HepG2 (cell line): ENCODE data around the gene PDE9A. TPM values are rescaled to one million over a fixed set of nuclear protein-coding genes. Genes with fewer than 3 reads are reported as not detected.

Experiments
- ELF1 ChIP-seq: sonication (generic); formaldehyde crosslinking; IDR thresholded peaks from 2 replicates; pipeline ENCODE4 v1.4.0; 2020; ENCODE audit warnings: missing genetic modification reagents
- ISX ChIP-seq: sonication (generic); formaldehyde crosslinking; conservative IDR thresholded peaks from 2 replicates; pipeline ENCODE4 v1.5.0; 2020; ENCODE audit warnings: missing genetic modification reagents
- MED1 ChIP-seq: sonication (generic); formaldehyde crosslinking; IDR thresholded peaks from 2 replicates; pipeline ENCODE4 v1.4.0; 2020; ENCODE audit warnings: missing genetic modification reagents
- NAIF1 ChIP-seq: sonication (generic); formaldehyde crosslinking; IDR thresholded peaks from 2 replicates; pipeline ENCODE4 v1.5.0; 2020; ENCODE audit warnings: mild to moderate bottlenecking, missing genetic modification reagents, borderline replicate concordance
- NCOA2 ChIP-seq: sonication (generic); formaldehyde crosslinking; IDR thresholded peaks from 2 replicates; pipeline ENCODE4 v1.8.0; 2022; ENCODE audit warnings: inconsistent platforms
- NFKB2 ChIP-seq: sonication (generic); formaldehyde crosslinking; IDR thresholded peaks from 2 replicates; pipeline ENCODE4 v1.4.0; 2020; ENCODE audit warnings: missing genetic modification reagents, borderline replicate concordance
- NONO ChIP-seq, 2 experiments: fragments of 450-650 bp in 1 of 2; sonication (generic) in 1 of 2; formaldehyde crosslinking in 1 of 2; IDR thresholded peaks in 1 of 2; conservative IDR thresholded peaks in 1 of 2; 2 replicates each; pipeline versions ENCODE4 v1.6.1 to v1.8.0; 2017 to 2022; ENCODE audit warnings: mild to moderate bottlenecking in 1 of 2, missing genetic modification reagents in 1 of 2, moderate library complexity in 1 of 2
- SOX13 ChIP-seq, 3 experiments: fragments of 450-650 bp in 1 of 3; sonication (generic) in 1 of 3; formaldehyde crosslinking in 1 of 3; IDR thresholded peaks in 2 of 3; conservative IDR thresholded peaks in 1 of 3; 2 replicates each; pipeline versions ENCODE4 v1.5.0 to v1.6.1; 2016 to 2020; ENCODE audit warnings: antibody characterized with exemption in 1 of 3, mild to moderate bottlenecking in 1 of 3, missing compliant biosample characterization in 1 of 3, missing genetic modification reagents in 1 of 3, moderate library complexity in 1 of 3
- SOX5 ChIP-seq: IDR thresholded peaks from 2 replicates; pipeline ENCODE4 v1.6.1; 2016; ENCODE audit warnings: borderline replicate concordance
- TCF7 ChIP-seq: sonication (generic); IDR thresholded peaks from 2 replicates; pipeline ENCODE4 v1.6.1; 2016; ENCODE audit warnings: antibody characterized with exemption, low read depth
- ZNF225 ChIP-seq: sonication (generic); formaldehyde crosslinking; IDR thresholded peaks from 2 replicates; pipeline ENCODE4 v1.4.0; 2020; ENCODE audit warnings: mild to moderate bottlenecking, missing genetic modification reagents
- ZNF33A ChIP-seq: sonication (generic); formaldehyde crosslinking; IDR thresholded peaks from 2 replicates; pipeline ENCODE4 v1.5.1; 2020; ENCODE audit warnings: missing genetic modification reagents, mild to moderate bottlenecking, moderate library complexity, borderline replicate concordance
- ZNF878 ChIP-seq: sonication (generic); formaldehyde crosslinking; IDR thresholded peaks from 2 replicates; pipeline ENCODE4 v1.8.1; 2023; ENCODE audit warnings: mild to moderate bottlenecking, missing genetic modification reagents, moderate library complexity
- polyA plus RNA-seq, 8 experiments: library from polyadenylated mRNA; depleted of rRNA in 3 of 8; stranded (reverse) in 7 of 8; unstranded in 1 of 8; fragments of >200 nt; fragmentation: Illumina TruSeq in 4 of 8; extraction: Trizol in 4 of 8; gene quantifications; 2 replicates each; pipeline versions ENCODE4 v1.2.1 to v1.2.3, GENCODE V29; 2011 to 2016; ENCODE audit warnings: low read depth in 4 of 8, missing spikeins in 1 of 8, mixed read lengths in 1 of 8; ENCODE audit not compliant: insufficient read depth in 1 of 8
- total RNA-seq, 5 experiments: library from RNA; depleted of rRNA; stranded (reverse); fragments of >200 nt; fragmentation: Illumina TruSeq; extraction: Trizol; gene quantifications; 2 replicates each; pipeline ENCODE4 v1.2.3, GENCODE V29; 2016; ENCODE audit warnings: low read depth in 1 of 5
- TF ChIP-seq, protein P1 (sequence below): sonication (generic); formaldehyde crosslinking; IDR thresholded peaks from 2 replicates; pipeline ENCODE4 v1.4.0; 2020; ENCODE audit warnings: missing genetic modification reagents, borderline replicate concordance
- TF ChIP-seq, protein P2 (sequence below): sonication (generic); formaldehyde crosslinking; IDR thresholded peaks from 2 replicates; pipeline ENCODE4 v1.4.0; 2020; ENCODE audit warnings: missing genetic modification reagents
- TF ChIP-seq, protein P3 (sequence below): sonication (generic); formaldehyde crosslinking; IDR thresholded peaks from 2 replicates; pipeline ENCODE4 v1.4.0; 2020; ENCODE audit warnings: missing genetic modification reagents
- TF ChIP-seq, protein P4 (sequence below): sonication (generic); formaldehyde crosslinking; IDR thresholded peaks from 2 replicates; pipeline ENCODE4 v1.4.0; 2020; ENCODE audit warnings: missing genetic modification reagents, mild to moderate bottlenecking, borderline replicate concordance

PDE9A gene
- total and polyA plus RNA-seq, 2 of the 13 experiments (the other 11 are each of a cell fraction or from before 2014, with no cell fraction given): 4.6 to 19.7 TPM

DNA sequence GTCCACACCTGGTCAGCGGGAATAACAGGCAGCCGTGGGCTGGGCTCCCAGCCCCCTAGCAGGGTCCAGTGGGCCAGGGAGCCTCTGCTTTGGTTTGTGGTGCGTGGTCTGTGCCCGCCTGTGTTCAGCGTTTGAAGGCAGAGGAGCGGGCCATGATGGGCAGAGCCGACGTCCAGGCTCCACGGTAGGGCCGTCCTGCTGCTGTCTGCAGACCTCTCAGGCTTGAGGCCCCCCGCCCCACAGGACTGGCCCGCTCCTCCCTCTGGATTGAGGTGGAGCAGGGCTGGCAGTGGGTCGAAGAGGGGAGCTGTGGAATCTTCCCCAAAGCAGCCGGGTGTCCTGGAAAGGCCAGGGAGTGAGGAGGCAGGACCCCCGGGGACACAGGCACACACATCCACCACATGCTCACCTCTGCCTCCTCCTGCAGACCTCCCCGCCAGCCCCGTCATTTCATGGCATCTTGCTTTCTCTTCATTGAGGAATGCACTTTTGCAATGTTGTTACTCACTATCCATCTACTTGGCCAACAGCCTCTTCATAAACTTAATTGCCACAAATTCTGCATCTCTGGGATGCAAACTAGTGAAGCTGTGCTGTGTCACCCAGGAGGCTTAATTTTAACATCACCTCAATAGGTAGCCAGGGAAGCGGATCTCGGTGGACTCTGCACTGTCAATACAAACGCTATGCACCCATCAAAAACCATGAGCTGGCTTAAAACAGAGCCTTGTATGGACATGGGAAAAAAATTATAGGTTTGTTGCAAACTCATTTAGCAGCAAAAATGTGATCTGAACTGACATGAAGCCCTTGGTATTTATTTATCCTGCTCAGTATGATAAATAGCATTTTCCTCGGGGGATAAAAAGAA, 85.9 kb downstream of the PDE9A start (continued):
- TF ChIP-seq, protein P1, sequence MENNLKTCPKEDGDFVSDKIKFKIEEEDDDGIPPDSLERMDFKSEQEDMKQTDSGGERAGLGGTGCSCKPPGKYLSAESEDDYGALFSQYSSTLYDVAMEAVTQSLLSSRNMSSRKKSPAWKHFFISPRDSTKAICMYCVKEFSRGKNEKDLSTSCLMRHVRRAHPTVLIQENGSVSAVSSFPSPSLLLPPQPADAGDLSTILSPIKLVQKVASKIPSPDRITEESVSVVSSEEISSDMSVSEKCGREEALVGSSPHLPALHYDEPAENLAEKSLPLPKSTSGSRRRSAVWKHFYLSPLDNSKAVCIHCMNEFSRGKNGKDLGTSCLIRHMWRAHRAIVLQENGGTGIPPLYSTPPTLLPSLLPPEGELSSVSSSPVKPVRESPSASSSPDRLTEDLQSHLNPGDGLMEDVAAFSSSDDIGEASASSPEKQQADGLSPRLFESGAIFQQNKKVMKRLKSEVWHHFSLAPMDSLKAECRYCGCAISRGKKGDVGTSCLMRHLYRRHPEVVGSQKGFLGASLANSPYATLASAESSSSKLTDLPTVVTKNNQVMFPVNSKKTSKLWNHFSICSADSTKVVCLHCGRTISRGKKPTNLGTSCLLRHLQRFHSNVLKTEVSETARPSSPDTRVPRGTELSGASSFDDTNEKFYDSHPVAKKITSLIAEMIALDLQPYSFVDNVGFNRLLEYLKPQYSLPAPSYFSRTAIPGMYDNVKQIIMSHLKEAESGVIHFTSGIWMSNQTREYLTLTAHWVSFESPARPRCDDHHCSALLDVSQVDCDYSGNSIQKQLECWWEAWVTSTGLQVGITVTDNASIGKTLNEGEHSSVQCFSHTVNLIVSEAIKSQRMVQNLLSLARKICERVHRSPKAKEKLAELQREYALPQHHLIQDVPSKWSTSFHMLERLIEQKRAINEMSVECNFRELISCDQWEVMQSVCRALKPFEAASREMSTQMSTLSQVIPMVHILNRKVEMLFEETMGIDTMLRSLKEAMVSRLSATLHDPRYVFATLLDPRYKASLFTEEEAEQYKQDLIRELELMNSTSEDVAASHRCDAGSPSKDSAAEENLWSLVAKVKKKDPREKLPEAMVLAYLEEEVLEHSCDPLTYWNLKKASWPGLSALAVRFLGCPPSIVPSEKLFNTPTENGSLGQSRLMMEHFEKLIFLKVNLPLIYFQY (CRISPR knock-in tag): no peak
- TF ChIP-seq SOX5 (peak; percentile 12; the same call in 1 of the 2 replicates), ELF1 (CRISPR knock-in tag) (no peak), ZNF225 (CRISPR knock-in tag) (no peak), NAIF1 (CRISPR knock-in tag) (no peak), NCOA2 (CRISPR knock-in tag) (0 out of 2 replicates have a peak, but pooled peaks have one; percentile 16), ZNF878 (CRISPR knock-in tag) (no peak), TCF7 (no peak), MED1 (CRISPR knock-in tag) (peak; percentile 62), NFKB2 (CRISPR knock-in tag) (peak; percentile 63; the same call in 1 of the 2 replicates), SOX13 (IDR thresholded peaks at IDR 0.05) (no peak), SOX13 (CRISPR knock-in tag; conservative IDR thresholded peaks at IDR 0.05 in 1 of 2, IDR thresholded peaks at IDR 0.05 in 1 of 2) (peak in 1 of 2 experiments; percentile 51; a peak in 1 of 4 replicates), NONO (IDR thresholded peaks at IDR 0.05) (no peak), NONO (CRISPR knock-in tag; conservative IDR thresholded peaks at IDR 0.05) (no peak), ZNF33A (CRISPR knock-in tag) (no peak), ISX (CRISPR knock-in tag) (no peak)
- TF ChIP-seq, protein P2, sequence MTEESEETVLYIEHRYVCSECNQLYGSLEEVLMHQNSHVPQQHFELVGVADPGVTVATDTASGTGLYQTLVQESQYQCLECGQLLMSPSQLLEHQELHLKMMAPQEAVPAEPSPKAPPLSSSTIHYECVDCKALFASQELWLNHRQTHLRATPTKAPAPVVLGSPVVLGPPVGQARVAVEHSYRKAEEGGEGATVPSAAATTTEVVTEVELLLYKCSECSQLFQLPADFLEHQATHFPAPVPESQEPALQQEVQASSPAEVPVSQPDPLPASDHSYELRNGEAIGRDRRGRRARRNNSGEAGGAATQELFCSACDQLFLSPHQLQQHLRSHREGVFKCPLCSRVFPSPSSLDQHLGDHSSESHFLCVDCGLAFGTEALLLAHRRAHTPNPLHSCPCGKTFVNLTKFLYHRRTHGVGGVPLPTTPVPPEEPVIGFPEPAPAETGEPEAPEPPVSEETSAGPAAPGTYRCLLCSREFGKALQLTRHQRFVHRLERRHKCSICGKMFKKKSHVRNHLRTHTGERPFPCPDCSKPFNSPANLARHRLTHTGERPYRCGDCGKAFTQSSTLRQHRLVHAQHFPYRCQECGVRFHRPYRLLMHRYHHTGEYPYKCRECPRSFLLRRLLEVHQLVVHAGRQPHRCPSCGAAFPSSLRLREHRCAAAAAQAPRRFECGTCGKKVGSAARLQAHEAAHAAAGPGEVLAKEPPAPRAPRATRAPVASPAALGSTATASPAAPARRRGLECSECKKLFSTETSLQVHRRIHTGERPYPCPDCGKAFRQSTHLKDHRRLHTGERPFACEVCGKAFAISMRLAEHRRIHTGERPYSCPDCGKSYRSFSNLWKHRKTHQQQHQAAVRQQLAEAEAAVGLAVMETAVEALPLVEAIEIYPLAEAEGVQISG (CRISPR knock-in tag): no peak
- TF ChIP-seq, protein P3, sequence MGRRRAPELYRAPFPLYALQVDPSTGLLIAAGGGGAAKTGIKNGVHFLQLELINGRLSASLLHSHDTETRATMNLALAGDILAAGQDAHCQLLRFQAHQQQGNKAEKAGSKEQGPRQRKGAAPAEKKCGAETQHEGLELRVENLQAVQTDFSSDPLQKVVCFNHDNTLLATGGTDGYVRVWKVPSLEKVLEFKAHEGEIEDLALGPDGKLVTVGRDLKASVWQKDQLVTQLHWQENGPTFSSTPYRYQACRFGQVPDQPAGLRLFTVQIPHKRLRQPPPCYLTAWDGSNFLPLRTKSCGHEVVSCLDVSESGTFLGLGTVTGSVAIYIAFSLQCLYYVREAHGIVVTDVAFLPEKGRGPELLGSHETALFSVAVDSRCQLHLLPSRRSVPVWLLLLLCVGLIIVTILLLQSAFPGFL (CRISPR knock-in tag): no peak
- TF ChIP-seq, protein P4, sequence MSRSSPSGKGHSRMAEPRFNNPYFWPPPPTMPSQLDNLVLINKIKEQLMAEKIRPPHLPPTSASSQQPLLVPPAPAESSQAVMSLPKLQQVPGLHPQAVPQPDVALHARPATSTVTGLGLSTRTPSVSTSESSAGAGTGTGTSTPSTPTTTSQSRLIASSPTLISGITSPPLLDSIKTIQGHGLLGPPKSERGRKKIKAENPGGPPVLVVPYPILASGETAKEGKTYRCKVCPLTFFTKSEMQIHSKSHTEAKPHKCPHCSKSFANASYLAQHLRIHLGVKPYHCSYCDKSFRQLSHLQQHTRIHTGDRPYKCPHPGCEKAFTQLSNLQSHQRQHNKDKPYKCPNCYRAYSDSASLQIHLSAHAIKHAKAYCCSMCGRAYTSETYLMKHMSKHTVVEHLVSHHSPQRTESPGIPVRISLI (CRISPR knock-in tag): no peak
